Testis (tissue), 3 donors: ENCODE data around the gene DOP1B. TPM values are rescaled to one million over a fixed set of nuclear protein-coding genes. Genes with fewer than 3 reads are reported as not detected.

Experiments
- DNase-seq: peaks from one replicate; pipeline ENCODE4 v3.0.0-alpha.2; 2019
- H3K27ac ChIP-seq, 2 donors: fragments of 200-600 bp; sonication (generic); one replicate each; pipeline ENCODE4 v1.5.1; 2019
- H3K27me3 ChIP-seq: fragments of 200-600 bp; sonication (generic); one replicate; pipeline ENCODE4 v1.5.1; 2019
- H3K36me3 ChIP-seq: fragments of 200-600 bp; sonication (generic); one replicate; pipeline ENCODE4 v1.5.1; 2017; ENCODE audit warnings: low read depth; ENCODE audit errors: missing control alignments
- H3K4me1 ChIP-seq: fragments of 200-600 bp; sonication (generic); one replicate; pipeline ENCODE4 v1.5.1; 2019
- H3K4me3 ChIP-seq, 2 donors: fragments of 200-600 bp; sonication (generic); one replicate each; pipeline ENCODE4 v1.5.1; 2017 to 2019
- H3K9me3 ChIP-seq: fragments of 200-600 bp; sonication (generic); one replicate; pipeline ENCODE4 v1.5.1; 2017
- CTCF ChIP-seq, 3 experiments: fragments of 450-650 bp in 2 of 3; fragments of 200-600 bp in 1 of 3; sonication (generic) in 1 of 3; IDR thresholded peaks; one replicate each; pipeline ENCODE4 v1.5.1; 2016 to 2019; ENCODE audit warnings: antibody characterized with exemption in 3 of 3, mild to moderate bottlenecking in 2 of 3, moderate library complexity in 1 of 3
- POLR2A ChIP-seq: fragments of 450-650 bp; IDR thresholded peaks from one replicate; pipeline ENCODE4 v1.6.1; 2017; ENCODE audit warnings: antibody characterized with exemption, mild to moderate bottlenecking, moderate library complexity
- WGBS, 2 donors: methylation state at CpG; one replicate each; pipeline ENCODE4 v1.1.5; 2018; 5-methylcytosine and 5-hydroxymethylcytosine counted together
- intact Hi-C: fragments of 100-400 bp; cut with DNase I; formaldehyde crosslinking; loops from one replicate; pipeline ENCODE4 v1.15.1; 2023; ENCODE audit warnings: low total_unique reads
- polyA plus RNA-seq: library from polyadenylated mRNA; stranded (reverse); fragments of 350-450 nt; fragmentation: Illumina TruSeq; extraction: RNeasy Lipid Tissue Mini Kit (QIAGEN cat#74804); gene quantifications from one replicate; pipeline ENCODE4 v1.2.3, GENCODE V29; 2014; ENCODE audit warnings: low read depth, low replicate concordance; ENCODE audit not compliant: insufficient read depth
- total RNA-seq, 2 donors: library from RNA; depleted of rRNA; stranded (reverse); fragments of >200 nt; gene quantifications; one replicate each; pipeline ENCODE4 v1.2.3, GENCODE V29; 2016

The DOP1B gene
- total and polyA plus RNA-seq, 3 donors from 2014 or later, result 9.6 to 24.3 (median 19.1) TPM

- DNase-seq, result no peak
- no peak overlapping the region for H3K27ac ChIP-seq
- WGBS, 2 donors, result 88 to 89% methylated on average over 11 of the region's 11 CpGs
- H3K4me3 ChIP-seq, result no peak overlapping the region
- no peaks in the 10 kb centered on the region for H3K27me3 ChIP-seq
- no peaks in the 10 kb centered on the region for H3K9me3 ChIP-seq
- no peaks in the 10 kb centered on the region for H3K4me1 ChIP-seq
- H3K36me3 ChIP-seq, result no peaks in the 10 kb centered on the region
- TF ChIP-seq CTCF (IDR thresholded peaks at IDR 0.05) (no peak), POLR2A (no peak)
- intact Hi-C loops, result no loop called here
Observed at GRCh38 chr21:36183144-36183795, 26.6 kb downstream of the DOP1B start.

DNA sequence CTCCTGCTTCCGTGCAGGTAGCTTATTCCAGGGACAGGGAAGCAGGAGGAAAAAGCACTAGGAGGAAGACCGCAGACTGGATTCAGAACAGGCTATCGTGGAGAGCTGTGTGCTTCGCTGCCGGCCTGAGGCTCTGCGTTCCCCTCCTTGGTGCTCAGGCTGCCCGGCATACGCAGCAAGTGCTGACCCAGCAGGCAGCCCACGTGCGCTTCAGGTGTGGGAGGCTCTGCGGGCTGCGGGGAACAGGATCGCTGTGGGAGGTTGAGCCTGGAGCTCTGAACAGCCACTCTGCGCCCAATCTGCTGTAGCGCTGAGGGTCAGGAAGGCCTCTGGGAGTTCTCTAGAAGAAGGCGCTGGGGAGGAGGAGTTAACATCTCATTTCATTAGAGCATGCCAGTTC is 27.9 kb downstream of the DOP1B start:
- Histone ChIP-seq H3K4me3 (no peak overlapping the region), H3K36me3 (no peaks in the 10 kb centered on the region), H3K27me3 (no peaks in the 10 kb centered on the region), H3K4me1 (peaks cover 6% of the 10 kb centered on the region), H3K9me3 (no peaks in the 10 kb centered on the region), H3K27ac (no peak overlapping the region)
- TF ChIP-seq POLR2A (no peak), CTCF (IDR thresholded peaks at IDR 0.05) (no peak)
- 82 to 86% methylated on average over 15 to 16 of the region's 16 CpGs for WGBS, 2 donors
- DNase-seq, result no peak
- intact Hi-C loops, result no loop called here

DNA sequence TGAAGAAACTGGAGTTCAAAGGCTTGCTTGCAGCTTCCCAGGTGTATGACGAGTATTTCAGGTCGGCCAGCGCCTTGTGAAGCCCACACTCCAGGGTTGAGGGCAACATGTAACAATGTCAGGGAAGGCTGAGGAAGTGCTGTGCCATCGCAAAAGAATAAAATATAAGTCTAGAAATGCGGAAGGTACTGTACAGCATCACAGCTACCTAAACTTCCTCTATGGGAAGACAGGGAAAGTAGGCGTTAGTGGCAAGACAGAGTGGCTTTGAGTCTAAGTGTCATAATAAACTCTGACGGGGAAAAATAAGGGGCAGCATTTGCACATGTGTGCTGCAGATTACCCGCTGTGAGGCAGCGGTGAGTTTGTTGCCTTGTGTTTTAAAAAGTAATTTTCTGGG is 28.9 kb downstream of the DOP1B start:
- intact Hi-C loops, result no loop called here
- no peak overlapping the region for H3K27ac ChIP-seq
- H3K27me3 ChIP-seq, result no peaks in the 10 kb centered on the region
- no peak for TF ChIP-seq POLR2A
- no peak for TF ChIP-seq CTCF (IDR thresholded peaks at IDR 0.05)
- DNase-seq, result no peak
- H3K9me3 ChIP-seq, result no peaks in the 10 kb centered on the region
- H3K4me1 ChIP-seq, result peaks cover 6% of the 10 kb centered on the region
- WGBS, 2 donors, result 95 to 96% methylated on average over 9 of the region's 9 CpGs
- no peak overlapping the region for H3K4me3 ChIP-seq
- no peaks in the 10 kb centered on the region for H3K36me3 ChIP-seq

GRCh38 chr21:36186081-36186480 is 29.5 kb downstream of the DOP1B start:
- WGBS, 2 donors, result 93% methylated on average over 4 of the region's 4 CpGs
- intact Hi-C loops, result no loop called here
- Histone ChIP-seq H3K27me3 (no peaks in the 10 kb centered on the region), H3K9me3 (no peaks in the 10 kb centered on the region), H3K27ac (no peak overlapping the region), H3K36me3 (no peaks in the 10 kb centered on the region), H3K4me1 (peaks cover 6% of the 10 kb centered on the region), H3K4me3 (no peak overlapping the region)
- TF ChIP-seq CTCF (IDR thresholded peaks at IDR 0.05), result no peak
- TF ChIP-seq POLR2A, result no peak
- DNase-seq, result no peak
